ENCODE measurements around the gene TMEM238. TPM values are rescaled to one million over a fixed set of nuclear protein-coding genes. Genes with fewer than 3 reads are reported as not detected.

TMEM238 gene
- total and polyA plus RNA-seq, 9 of the 15 experiments (the other 6 are each of a cell fraction or from before 2014, with no cell fraction given), result 0.18 to 5.1 (median 1.3) TPM; not detected in 4

DNA sequence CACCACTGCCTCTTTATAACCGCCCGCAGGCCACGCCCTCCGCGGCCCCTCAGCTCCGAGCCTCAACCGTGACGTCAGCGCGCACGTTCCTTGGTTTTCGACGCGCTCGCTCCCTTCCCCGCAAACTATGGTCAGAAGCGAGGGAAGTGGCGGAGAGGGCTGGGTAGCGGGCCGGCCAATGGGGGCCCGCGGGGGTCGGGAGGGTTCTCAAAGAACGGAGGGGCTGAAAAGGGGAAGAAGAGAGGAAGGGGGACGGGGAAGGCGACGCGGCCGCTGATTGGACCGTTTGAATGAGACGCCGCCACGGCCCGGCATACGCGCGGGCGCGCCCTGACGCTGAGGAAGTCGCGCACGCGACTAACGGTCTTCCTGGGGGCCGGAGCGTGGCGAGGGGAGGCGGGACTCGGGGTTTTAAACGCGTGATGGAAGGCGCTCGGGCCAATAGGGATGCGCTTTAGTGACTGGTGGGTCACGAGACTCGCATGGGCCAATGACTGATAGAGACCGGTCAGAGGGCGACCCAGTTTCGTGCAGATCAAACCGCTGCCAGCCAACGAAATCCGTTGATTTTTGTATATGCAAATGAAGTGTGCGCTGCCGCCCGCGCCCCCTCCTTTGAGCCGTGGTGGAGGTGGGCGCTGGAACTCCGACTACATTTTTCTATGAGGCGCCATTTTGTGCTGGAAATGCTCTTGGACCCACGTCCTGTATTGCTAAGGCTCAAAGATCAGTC is 23.9 kb upstream of the TMEM238 start (continued):
- TF ChIP-seq, protein P1, sequence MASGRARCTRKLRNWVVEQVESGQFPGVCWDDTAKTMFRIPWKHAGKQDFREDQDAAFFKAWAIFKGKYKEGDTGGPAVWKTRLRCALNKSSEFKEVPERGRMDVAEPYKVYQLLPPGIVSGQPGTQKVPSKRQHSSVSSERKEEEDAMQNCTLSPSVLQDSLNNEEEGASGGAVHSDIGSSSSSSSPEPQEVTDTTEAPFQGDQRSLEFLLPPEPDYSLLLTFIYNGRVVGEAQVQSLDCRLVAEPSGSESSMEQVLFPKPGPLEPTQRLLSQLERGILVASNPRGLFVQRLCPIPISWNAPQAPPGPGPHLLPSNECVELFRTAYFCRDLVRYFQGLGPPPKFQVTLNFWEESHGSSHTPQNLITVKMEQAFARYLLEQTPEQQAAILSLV (tag; IDR thresholded peaks at IDR 0.05), result no peak
- TF ChIP-seq SLC30A9 (CRISPR knock-in tag; IDR thresholded peaks at IDR 0.05), result no peak
- no peak for TF ChIP-seq MCM3 (IDR thresholded peaks at IDR 0.05)
- TF ChIP-seq MAFG (tag; conservative IDR thresholded peaks at IDR 0.05), result no peak
- TF ChIP-seq RBM39 (optimal IDR thresholded peaks at IDR 0.05; ENCODE audit: low read depth, low read length), result no peak
- no peak for TF ChIP-seq PHF20 (IDR thresholded peaks at IDR 0.05; ENCODE audit: partially characterized antibody)
- TF ChIP-seq TCF7L2 (IDR thresholded peaks at IDR 0.05; ENCODE audit: low read depth, low read length), result no peak
- TF ChIP-seq, protein P2, sequence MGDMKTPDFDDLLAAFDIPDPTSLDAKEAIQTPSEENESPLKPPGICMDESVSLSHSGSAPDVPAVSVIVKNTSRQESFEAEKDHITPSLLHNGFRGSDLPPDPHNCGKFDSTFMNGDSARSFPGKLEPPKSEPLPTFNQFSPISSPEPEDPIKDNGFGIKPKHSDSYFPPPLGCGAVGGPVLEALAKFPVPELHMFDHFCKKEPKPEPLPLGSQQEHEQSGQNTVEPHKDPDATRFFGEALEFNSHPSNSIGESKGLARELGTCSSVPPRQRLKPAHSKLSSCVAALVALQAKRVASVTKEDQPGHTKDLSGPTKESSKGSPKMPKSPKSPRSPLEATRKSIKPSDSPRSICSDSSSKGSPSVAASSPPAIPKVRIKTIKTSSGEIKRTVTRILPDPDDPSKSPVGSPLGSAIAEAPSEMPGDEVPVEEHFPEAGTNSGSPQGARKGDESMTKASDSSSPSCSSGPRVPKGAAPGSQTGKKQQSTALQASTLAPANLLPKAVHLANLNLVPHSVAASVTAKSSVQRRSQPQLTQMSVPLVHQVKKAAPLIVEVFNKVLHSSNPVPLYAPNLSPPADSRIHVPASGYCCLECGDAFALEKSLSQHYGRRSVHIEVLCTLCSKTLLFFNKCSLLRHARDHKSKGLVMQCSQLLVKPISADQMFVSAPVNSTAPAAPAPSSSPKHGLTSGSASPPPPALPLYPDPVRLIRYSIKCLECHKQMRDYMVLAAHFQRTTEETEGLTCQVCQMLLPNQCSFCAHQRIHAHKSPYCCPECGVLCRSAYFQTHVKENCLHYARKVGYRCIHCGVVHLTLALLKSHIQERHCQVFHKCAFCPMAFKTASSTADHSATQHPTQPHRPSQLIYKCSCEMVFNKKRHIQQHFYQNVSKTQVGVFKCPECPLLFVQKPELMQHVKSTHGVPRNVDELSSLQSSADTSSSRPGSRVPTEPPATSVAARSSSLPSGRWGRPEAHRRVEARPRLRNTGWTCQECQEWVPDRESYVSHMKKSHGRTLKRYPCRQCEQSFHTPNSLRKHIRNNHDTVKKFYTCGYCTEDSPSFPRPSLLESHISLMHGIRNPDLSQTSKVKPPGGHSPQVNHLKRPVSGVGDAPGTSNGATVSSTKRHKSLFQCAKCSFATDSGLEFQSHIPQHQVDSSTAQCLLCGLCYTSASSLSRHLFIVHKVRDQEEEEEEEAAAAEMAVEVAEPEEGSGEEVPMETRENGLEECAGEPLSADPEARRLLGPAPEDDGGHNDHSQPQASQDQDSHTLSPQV (IDR thresholded peaks at IDR 0.05), result no peak; the same call in 1 of the 2 replicates
- peak; percentile 67 for TF ChIP-seq EGR1 (conservative IDR thresholded peaks at IDR 0.05)
- TF ChIP-seq ZNF830 (CRISPR knock-in tag; IDR thresholded peaks at IDR 0.05), result no peak
- peak in 1 of 2 experiments; percentile 63; a peak in 1 of 4 replicates for TF ChIP-seq CSDE1 (IDR thresholded peaks at IDR 0.05)
- peak in 1 of 2 experiments; percentile 70; a peak in 2 of 4 replicates for TF ChIP-seq RCOR1 (IDR thresholded peaks at IDR 0.05; ENCODE audit: borderline replicate concordance in 1 of 2, low read depth in 2 of 2, low read length in 2 of 2)
- TF ChIP-seq, protein P3, sequence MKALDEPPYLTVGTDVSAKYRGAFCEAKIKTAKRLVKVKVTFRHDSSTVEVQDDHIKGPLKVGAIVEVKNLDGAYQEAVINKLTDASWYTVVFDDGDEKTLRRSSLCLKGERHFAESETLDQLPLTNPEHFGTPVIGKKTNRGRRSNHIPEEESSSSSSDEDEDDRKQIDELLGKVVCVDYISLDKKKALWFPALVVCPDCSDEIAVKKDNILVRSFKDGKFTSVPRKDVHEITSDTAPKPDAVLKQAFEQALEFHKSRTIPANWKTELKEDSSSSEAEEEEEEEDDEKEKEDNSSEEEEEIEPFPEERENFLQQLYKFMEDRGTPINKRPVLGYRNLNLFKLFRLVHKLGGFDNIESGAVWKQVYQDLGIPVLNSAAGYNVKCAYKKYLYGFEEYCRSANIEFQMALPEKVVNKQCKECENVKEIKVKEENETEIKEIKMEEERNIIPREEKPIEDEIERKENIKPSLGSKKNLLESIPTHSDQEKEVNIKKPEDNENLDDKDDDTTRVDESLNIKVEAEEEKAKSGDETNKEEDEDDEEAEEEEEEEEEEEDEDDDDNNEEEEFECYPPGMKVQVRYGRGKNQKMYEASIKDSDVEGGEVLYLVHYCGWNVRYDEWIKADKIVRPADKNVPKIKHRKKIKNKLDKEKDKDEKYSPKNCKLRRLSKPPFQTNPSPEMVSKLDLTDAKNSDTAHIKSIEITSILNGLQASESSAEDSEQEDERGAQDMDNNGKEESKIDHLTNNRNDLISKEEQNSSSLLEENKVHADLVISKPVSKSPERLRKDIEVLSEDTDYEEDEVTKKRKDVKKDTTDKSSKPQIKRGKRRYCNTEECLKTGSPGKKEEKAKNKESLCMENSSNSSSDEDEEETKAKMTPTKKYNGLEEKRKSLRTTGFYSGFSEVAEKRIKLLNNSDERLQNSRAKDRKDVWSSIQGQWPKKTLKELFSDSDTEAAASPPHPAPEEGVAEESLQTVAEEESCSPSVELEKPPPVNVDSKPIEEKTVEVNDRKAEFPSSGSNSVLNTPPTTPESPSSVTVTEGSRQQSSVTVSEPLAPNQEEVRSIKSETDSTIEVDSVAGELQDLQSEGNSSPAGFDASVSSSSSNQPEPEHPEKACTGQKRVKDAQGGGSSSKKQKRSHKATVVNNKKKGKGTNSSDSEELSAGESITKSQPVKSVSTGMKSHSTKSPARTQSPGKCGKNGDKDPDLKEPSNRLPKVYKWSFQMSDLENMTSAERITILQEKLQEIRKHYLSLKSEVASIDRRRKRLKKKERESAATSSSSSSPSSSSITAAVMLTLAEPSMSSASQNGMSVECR (CRISPR knock-in tag; IDR thresholded peaks at IDR 0.05), result no peak; the same call in 1 of the 2 replicates
- TF ChIP-seq, protein P4, sequence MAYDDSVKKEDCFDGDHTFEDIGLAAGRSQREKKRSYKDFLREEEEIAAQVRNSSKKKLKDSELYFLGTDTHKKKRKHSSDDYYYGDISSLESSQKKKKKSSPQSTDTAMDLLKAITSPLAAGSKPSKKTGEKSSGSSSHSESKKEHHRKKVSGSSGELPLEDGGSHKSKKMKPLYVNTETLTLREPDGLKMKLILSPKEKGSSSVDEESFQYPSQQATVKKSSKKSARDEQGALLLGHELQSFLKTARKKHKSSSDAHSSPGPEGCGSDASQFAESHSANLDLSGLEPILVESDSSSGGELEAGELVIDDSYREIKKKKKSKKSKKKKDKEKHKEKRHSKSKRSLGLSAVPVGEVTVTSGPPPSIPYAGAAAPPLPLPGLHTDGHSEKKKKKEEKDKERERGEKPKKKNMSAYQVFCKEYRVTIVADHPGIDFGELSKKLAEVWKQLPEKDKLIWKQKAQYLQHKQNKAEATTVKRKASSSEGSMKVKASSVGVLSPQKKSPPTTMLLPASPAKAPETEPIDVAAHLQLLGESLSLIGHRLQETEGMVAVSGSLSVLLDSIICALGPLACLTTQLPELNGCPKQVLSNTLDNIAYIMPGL (CRISPR knock-in tag; IDR thresholded peaks at IDR 0.05), result peak; percentile 21; the same call in 1 of the 2 replicates
- no peak for TF ChIP-seq ZNF184 (CRISPR knock-in tag; IDR thresholded peaks at IDR 0.05)
- TF ChIP-seq BRF1 (IDR thresholded peaks at IDR 0.05; ENCODE audit: borderline replicate concordance, extremely low read depth, insufficient read length), result no peak
- no peak; a peak in 1 of 4 replicates for TF ChIP-seq TBL1XR1 (IDR thresholded peaks at IDR 0.05; ENCODE audit: low read length in 2 of 2)

All from K562 (cell line).